Vagina (tissue), 2 donors: ENCODE data around the gene IL1RAPL2.

Source experiments
- CTCF ChIP-seq, 3 experiments: fragments of 450-650 bp in 2 of 3; fragments of 200-600 bp in 1 of 3; sonication (generic) in 1 of 3; IDR thresholded peaks; one replicate each; pipeline ENCODE4 v1.5.1; 2017 to 2019; ENCODE audit warnings: antibody characterized with exemption in 3 of 3, mild to moderate bottlenecking in 2 of 3, moderate library complexity in 2 of 3
- POLR2A ChIP-seq, 2 donors: fragments of 450-650 bp; IDR thresholded peaks; one replicate each; pipeline ENCODE4 v1.6.1; 2017; ENCODE audit warnings: antibody characterized with exemption in 2 of 2, mild to moderate bottlenecking in 2 of 2, moderate library complexity in 2 of 2
- POLR2AphosphoS5 ChIP-seq, 2 donors: sonication (generic); formaldehyde crosslinking; IDR thresholded peaks; one replicate each; pipeline ENCODE4 v1.9.0; 2017; ENCODE audit warnings: antibody characterized with exemption in 2 of 2, mild to moderate bottlenecking in 2 of 2, low read depth in 1 of 2; ENCODE audit not compliant: insufficient read depth in 1 of 2

- no peak for TF ChIP-seq CTCF (IDR thresholded peaks at IDR 0.05)
- no peak for TF ChIP-seq POLR2A (IDR thresholded peaks at IDR 0.05)
- TF ChIP-seq POLR2AphosphoS5 (IDR thresholded peaks at IDR 0.05; ENCODE audit: insufficient read depth in 1 of 2, low read depth in 1 of 2) = no peak
Measured at GRCh38 chrX:104707572-104707971, 141.6 kb downstream of the IL1RAPL2 start.
